ENCODE data around the gene MAP3K13. TPM values are rescaled to one million over a fixed set of nuclear protein-coding genes. Genes with fewer than 3 reads are reported as not detected.

The MAP3K13 gene
- total RNA-seq, 2 donors from 2014 or later, result 20.7 to 24.7 TPM

DNA sequence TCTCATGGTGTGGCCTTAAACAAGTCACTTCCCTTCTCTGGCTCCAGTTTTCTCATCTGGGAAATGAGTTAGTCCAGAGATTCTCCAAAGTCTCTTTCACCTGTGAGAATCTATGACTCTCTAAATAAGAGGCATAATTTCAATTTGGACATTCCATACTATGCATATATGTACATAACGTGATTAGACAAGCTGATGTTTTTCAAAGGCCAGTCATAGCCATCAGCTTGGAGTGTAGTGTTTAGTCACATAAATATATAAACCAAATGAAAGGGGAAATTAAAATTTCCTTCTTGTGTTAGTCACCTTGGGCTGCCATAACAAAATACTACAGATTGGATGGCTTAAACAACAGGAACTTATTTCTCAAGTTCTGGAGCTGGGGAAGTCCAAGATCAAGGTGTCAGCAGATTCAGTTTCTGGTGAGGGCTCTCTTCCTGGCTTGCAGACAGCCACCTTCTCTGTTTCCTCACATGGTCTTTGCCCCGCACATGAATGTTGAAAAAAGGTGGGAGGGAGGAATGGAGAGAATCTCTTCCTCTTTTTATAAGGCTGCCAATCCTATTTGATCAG lies 116.5 kb downstream of the MAP3K13 start:
- intact Hi-C loops (cut with DNase I), result no loop called here

DNA sequence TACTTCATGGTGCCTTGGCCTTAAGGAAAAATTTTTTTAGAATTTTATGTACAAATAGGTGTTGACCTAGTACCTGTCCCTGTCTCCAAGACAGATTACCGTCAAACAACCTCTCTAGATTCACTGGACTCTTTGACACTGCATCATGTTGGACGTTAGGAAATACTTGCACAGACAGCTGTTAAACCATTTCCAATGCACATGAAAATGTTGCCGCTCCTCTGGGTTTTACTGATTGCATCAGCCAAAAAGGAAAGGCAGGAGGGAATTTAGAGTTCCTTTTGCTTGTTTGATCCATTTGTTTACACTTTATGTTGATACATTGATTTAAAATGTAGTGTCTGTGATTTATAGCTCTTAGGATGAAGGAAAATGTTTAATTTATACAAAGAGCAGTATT lies 121.4 kb downstream of the MAP3K13 start:
- no peak for DNase-seq (ENCODE audit: low spot score)
- intact Hi-C loops (cut with DNase I), result no loop called here

More for the DNA sequence above, 116.5 kb downstream of the MAP3K13 start:
- no peak for DNase-seq (ENCODE audit: low spot score)

DNA sequence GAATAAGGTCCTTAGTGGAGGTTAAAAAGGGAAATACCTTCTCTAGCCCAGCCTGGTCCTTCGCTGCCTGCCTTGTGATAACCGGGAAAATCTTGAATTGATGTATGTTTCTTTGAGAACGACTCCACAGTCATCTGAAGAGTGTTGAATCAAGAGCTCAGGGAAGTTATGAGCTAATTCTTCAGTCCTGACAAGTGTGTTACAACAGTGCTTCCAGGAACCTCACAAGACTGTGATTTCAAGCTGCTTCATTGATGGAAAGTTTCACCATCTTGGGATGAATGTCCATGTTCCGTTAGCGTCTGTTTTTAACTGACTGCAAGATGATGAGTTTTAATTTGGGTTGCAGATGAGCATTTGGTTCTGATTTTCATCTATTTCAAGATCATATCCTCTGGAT lies 123.5 kb downstream of the MAP3K13 start:
- intact Hi-C loops (cut with DNase I), result no loop called here
- no peak for DNase-seq (ENCODE audit: low spot score)

DNA sequence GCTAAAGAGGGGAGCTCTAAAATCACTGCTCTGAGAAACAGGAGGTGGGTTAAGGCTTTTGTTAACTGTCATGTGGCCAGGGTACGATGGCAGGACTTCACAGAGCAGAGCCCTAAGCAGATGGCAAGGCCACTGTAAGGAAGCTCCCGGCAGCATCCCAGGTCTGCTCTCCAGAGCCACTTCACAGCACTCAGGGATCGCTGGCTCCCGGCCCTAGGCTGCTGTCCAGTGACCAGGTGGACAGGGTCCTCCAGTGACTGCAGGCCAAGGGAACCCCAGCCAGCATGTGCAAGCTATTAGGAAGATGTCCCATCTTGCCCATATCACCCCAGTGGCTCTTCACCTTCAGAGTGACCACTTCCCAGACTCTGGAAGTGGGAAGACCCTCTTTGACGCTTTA lies 125.5 kb downstream of the MAP3K13 start:
- no peak for DNase-seq (ENCODE audit: low spot score)
- intact Hi-C loops (cut with DNase I), result no loop called here

DNA sequence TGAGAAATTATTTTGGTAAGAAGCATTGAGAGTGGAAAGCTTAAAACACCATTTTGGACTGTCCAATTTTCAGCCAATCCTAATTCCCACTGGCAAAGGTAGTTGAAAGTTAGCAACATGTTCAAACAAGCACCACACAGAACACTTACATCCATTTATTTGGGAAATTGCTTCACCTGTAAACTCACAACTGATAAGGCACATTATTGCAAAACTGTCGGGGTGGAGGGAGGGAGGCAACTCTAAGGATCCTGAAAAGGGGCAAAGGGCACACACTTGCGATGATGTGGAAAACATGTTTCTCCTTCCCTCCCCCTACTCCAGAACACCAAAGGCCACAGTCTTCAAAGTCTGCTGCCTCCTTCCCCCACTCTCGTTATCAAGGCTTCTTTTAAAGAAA lies 126.5 kb downstream of the MAP3K13 start:
- intact Hi-C loops (cut with DNase I), result no loop called here
- DNase-seq (ENCODE audit: low spot score), result no peak

DNA sequence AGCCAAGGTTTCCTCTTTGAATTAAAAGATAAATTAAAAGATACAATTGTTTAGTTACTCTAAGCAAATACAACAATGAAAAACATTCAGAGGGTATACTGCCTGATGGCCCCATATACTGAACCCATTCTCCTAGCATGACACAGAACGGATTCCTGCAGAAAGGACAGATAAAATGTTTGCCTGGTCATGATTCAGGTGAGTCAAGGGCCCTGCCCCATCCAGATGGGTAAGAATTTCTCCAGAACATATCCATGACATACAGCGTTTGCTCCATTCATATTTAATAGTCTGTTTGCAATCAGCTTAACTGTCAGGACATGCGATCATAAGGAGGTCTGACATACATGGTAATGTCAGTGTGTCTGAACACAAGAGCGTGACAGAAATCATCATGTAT lies 127.3 kb downstream of the MAP3K13 start:
- no peak for DNase-seq (ENCODE audit: low spot score)
- intact Hi-C loops (cut with DNase I), result no loop called here

DNA sequence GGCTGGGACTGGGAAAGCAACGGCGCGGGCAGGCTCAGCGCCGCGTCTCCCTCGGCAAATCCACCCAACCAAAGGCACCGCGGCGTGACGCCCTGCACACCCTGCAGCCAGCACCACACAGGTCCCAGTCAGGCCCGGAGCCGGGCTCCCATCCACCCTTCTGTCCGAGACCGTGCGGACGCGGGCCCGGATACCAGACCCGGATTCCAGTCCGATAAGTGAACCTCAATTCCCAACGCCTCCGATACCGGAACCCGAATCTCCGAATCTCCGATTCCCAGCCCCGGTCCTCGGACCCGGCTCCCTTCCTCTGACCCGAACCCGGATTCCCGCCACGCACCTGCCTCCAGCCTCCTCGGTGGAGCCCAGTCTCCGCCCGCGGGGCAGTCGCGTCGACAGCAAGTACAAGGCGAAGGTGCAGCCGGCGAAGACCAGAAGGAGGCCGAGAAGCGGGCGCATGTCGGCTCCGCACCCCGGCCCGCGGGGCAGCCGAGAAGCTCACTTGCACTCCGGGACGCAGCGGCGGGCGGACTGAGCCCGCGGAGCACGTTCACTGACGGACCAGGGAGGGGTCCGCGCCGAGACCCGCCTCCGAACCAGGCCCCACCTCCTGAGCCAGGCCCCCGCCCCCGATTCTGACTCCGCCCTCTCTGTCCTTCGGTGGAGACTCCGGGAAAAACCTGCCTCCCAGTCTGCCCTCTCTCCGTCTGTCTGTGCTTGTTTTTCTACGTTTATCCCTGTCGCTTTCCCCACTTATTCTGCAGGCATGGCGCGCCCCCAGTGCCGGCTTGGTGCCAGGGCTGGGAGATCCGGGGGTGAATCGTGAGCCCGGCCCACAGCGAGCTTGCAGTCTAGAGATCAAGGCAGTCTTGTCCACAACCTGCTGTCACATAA lies 135.8 kb downstream of the MAP3K13 start, which contains the start of gene TMEM41A:
TSS of gene TMEM41A (minus strand) at position 533 of the 894 bp plus-strand sequence. CDS start at position 459, 74 bp downstream.
- intact Hi-C loops (cut with DNase I), result no loop called here

DNA sequence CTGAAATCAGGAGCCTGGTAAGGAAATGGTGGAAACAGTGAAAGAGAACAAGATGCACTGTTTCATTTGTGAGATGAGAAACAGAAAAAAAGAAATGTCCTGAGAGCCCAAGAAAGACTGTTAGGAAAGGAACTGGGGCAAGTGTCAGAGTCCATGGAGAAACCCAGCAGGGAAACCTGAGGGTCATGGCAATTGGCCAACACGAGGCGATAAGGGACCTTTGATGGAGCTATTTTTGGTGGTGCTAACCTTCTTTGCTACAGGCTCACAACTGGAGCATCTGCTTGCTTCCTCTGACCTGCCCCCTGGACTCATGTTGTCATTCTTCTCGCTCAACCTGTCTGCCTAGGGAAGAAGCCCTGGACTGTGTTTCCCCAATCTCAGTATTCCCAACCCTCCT lies 140.1 kb downstream of the MAP3K13 start:
- DNase-seq (ENCODE audit: low spot score), result no peak
- intact Hi-C loops (cut with DNase I), result no loop called here

More for the DNA sequence above, 135.8 kb downstream of the MAP3K13 start, which contains the start of gene TMEM41A:
- DNase-seq (ENCODE audit: low spot score), result peak; percentile 98

DNA sequence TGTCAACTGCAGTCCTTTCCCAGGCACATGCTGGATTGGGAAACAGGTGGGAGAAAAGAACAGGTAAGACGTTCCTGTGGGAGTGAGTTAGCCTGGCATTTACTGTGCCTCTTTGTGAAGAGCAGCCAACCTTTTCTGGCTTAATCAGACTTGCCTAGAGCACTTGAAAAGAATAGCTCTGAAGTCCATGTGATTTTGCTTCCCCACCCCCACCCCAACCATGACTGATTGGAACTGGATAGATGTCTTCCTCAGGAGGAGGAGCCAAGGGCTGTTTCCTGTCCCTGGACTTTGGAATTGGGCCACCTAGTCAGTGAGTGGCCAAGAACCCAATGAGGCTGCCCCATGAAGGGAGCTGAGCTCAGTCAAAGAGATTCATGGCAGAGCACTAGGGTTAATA lies 140.6 kb downstream of the MAP3K13 start:
- intact Hi-C loops (cut with DNase I), result no loop called here
- DNase-seq (ENCODE audit: low spot score), result no peak

DNA sequence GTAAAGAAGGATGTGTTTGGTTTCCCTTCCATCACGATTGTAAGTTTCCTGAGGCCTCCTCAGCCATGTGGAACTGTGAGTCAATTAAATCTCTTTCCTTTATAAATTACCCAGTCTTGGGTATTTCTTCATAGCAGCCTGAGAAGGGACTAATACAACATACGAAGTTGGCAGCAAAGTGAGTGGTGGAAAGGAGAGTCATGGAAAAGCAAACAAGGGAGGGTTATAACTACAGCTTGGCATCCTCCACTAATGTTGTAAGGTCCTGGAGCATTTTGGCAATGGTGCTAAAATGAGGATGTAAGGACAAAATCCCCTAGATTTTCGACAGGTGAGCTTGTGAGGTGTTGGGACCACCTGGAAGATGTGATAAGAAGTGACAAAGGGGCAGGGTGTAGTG lies 141.7 kb downstream of the MAP3K13 start:
- intact Hi-C loops (cut with DNase I), result no loop called here
- DNase-seq (ENCODE audit: low spot score), result no peak

DNA sequence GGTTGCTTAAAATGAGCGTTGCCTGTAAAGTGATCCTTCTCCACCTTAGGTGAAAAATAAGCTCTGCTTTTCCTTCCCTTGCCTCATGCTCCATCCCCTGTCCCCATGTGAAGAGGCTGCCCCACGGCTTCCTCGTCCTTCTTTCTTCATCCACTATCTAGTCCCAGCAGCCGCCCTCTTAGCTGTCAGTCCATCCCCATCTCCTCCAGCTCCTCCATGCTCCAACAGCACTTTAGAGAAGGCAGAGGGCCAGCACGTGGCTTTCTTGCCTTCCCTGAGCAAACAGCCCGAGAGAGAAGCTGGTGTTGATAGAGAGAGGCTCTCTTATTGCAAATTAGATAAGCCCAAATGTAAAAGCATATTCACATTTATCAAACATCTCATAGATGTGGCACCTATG lies 144.9 kb downstream of the MAP3K13 start:
- intact Hi-C loops (cut with DNase I), result no loop called here
- DNase-seq (ENCODE audit: low spot score), result no peak

DNA sequence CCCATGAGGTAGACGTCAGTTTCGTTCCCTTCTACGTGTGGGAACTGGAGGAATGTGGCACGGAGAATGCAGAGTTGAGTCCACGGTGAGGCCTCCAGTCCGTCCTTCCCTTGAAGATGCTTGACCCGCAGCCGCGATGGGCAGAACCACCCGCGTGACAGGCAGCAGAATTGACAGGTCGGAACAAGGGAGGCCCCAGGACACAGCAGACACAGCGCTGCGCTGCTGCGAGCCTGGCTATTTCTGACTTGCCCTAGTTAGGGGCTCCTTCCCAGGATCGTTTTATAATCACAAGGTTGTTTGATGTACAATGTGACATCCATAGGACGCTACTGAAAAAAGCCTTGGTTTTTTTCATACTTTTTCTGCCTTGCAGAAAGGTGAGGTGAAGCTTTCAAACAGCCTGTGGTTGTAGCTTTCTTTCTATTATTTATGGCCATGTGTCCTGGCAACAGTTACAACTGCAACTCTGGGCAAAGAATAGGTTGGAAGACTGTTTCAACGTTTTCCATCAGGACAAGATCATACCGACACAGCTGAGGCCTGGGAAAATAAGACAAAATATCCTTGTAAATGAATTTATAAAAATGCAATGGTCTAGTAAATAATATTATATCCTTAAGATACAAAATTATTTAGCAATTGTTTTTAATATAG lies 145.5 kb downstream of the MAP3K13 start:
- intact Hi-C loops (cut with DNase I), result no loop called here
- no peak for DNase-seq (ENCODE audit: low spot score)

DNA sequence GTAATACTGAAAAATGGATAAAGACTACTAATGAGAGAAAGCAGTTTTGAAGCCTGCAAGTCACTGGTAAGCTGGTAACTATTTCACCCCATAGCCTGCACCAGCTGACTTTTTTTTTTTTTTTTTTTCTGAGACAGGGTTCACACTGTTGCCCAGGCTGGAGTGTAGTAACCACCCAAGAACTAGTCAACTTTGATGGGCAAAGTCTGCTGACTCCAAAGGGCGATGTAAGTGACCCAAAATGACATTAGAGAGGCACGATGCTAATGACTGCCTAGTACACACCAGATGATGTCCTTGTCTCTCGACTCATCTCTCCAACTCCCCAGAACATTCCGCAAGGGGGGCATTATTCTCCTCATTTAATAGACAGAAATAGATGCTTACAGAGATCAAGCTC lies 148.8 kb downstream of the MAP3K13 start:
- intact Hi-C loops (cut with DNase I), result no loop called here

DNA sequence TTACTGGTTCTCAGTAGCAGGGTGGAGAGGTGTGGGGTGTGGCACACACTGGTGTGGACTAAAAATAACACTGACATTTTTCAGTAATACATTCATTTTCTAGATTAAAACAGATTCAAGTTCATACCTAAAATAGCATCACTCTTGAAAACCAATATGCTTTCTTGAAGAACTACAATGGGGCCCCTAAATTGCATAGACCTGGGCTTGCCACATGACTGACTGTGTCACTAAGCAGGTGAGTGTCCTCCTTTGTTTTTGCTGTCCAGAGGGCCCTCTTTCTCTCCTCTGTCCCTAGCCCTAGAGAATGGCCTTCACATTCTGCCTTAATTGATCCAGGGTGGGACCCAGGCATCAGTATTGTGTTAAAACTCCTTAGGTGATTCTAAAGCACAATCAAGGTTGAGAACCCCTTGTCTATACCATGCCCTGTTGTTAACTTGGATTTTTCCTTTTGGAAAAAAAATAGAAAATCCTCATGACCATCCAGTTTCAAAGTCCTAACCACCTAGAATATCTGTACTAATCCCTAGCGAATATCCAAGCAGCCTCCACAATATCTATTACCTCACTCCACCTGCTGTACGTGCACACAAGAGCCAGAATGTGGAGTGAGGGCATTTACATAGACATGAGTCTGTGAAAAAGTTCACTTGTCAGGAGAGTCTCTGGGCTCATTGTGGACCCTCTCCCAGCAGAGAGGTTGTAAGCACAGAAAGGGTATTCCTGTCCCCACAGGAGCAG lies 154.6 kb downstream of the MAP3K13 start:
- intact Hi-C loops (cut with DNase I), result no loop called here
- DNase-seq (ENCODE audit: low spot score), result no peak

More for the DNA sequence above, 148.8 kb downstream of the MAP3K13 start:
- DNase-seq (ENCODE audit: low spot score), result no peak

DNA sequence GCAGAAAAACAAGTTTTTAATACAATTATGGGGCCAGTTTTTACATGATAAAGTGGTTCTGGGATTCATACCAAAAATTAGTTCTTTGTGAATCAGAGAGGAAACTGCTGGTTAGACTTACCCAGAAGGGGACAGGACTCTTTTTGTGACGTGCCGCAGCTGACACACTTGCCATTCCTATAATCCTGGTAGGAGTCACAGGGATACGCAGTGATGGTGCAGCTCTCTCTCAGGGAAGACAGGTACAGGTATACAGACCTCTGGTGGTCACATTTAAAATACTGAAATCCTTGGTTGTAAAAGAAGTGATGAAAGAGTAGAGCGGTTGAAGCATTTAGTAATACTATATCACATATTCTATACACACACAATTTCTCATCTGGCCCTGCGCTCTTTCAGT lies 156.1 kb downstream of the MAP3K13 start:
- DNase-seq (ENCODE audit: low spot score), result no peak
- intact Hi-C loops (cut with DNase I), result no loop called here

DNA sequence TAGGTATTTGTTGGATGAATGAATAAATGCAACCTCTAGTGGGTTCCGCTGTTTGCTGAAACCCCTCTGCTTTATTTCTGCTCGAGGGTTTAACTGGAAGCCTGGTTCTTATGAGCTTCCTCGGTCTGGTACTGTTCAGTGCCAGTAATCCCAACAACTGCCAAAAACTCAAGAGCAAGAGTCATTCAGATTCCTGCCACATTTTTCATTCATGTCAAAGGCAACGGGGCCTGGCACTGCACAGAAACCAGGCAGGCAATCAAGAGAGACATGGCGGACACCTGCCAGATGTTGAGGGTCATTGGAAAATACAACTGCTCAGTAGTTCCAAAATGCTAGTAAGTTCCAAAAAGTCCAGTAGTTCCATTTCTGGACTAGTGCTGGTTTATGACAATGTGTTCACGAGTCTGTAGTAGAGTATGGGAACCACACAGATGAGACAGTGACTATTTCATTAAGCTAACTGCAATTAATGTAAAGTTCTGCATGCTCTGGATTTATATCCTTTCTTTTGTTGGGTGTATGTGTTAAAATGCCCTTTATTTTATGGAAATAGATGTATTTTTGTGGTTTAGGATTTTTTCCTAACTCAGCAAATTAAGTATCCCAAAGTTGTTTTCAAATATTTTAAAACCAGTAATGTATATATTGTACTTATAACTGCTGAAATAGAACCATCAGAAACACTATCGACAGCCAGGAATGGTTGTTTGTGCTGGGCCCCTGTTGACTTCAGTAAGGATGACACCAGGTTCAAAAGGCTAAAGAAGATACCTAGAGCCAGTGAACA lies 158.6 kb downstream of the MAP3K13 start:
- intact Hi-C loops (cut with DNase I), result no loop called here
- no peak for DNase-seq (ENCODE audit: low spot score)

DNA sequence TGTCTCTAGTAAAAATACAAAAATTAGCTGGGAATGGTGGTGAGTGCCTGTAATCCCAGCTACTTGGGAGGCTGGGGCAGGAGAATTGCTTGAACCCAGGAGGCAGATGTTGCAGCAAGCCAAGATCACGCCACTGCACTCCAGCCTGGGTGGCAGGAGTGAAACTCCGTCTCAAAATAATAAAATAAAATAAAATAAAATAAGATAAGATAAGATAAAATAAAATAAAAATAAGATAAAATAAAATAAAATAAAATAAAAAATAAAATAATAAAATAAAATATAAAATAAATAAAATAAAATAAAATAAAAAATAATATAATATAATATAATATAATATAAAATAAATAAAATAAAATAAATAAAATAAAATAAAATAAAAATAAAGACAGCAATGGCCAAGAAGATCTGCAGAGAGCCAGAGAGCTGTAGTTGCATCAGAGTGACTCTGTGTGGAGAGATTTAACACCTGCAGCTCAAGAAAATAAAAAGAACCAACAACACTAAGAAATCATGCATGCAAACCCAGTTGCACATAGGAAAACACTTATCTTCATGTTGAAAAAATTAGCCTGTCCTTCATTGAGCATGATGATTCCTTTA lies 163.5 kb downstream of the MAP3K13 start:
- intact Hi-C loops (cut with DNase I), result no loop called here

DNA sequence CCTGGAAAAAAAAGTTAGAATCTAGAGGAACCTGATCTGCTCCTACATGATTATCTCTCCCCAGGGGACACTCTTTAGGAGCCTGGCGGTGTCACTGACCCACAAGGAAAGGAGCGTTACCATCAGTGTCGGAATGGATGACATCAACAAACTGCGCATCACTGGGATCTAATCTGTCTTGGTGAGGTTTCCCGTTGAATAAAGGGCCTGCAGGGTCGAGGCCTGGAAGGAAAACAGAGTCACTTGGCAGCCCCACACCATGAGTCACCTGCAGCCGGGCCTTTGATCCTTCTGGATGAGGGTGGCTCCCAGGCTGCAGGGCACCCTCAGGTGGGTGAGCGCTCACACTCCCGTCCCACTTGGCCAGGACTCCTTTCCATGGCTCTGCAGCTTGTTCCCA lies 164.4 kb downstream of the MAP3K13 start:
- DNase-seq (ENCODE audit: low spot score), result no peak
- intact Hi-C loops (cut with DNase I), result no loop called here

More for the DNA sequence above, 163.5 kb downstream of the MAP3K13 start:
- no peak for DNase-seq (ENCODE audit: low spot score)

All from posterior vena cava (tissue), 2 donors.